ENCODE data around the gene G6PD.
"Not testable (repeated sequence)": the region's sequence is repeated elsewhere in the genome, so short reads cannot be mapped to it uniquely, and the experiment has no call there.

The G6PD gene

GRCh38 chrX:154506483-154507332 is 39.9 kb downstream of the G6PD start:
- H3K4me3 ChIP-seq (replicated peaks; ENCODE audit: low read depth, low read length), result no peak overlapping the region
- no peak for DNase-seq (ENCODE audit: extremely low read depth, low read depth)
- TF ChIP-seq CTCF (IDR thresholded peaks at IDR 0.05; ENCODE audit: low read depth, low read length, missing control alignments), result no peak

GRCh38 chrX:154505734-154506133 is 40.9 kb downstream of the G6PD start:
- TF ChIP-seq CTCF (IDR thresholded peaks at IDR 0.05; ENCODE audit: low read depth, low read length, missing control alignments), result no peak
- H3K4me3 ChIP-seq (replicated peaks; ENCODE audit: low read depth, low read length), result no peak overlapping the region
- DNase-seq (ENCODE audit: extremely low read depth, low read depth), result no peak

GRCh38 chrX:154502989-154503388 is 43.7 kb downstream of the G6PD start:
- DNase-seq (ENCODE audit: extremely low read depth, low read depth), result no peak
- TF ChIP-seq CTCF (IDR thresholded peaks at IDR 0.05; ENCODE audit: low read depth, low read length, missing control alignments), result no peak

GRCh38 chrX:154502098-154502497 is 44.5 kb downstream of the G6PD start:
- no peak overlapping the region for H3K4me3 ChIP-seq (replicated peaks; ENCODE audit: low read depth, low read length)
- TF ChIP-seq CTCF (IDR thresholded peaks at IDR 0.05; ENCODE audit: low read depth, low read length, missing control alignments), result no peak
- DNase-seq (ENCODE audit: extremely low read depth, low read depth), result no peak

More at GRCh38 chrX:154502989-154503388, 43.7 kb downstream of the G6PD start:
- no peak overlapping the region for H3K4me3 ChIP-seq (replicated peaks; ENCODE audit: low read depth, low read length)

- H3K4me3 ChIP-seq (replicated peaks; ENCODE audit: low read depth, low read length); DNase-seq (ENCODE audit: extremely low read depth, low read depth): not testable (repeated sequence)
Observed at GRCh38 chrX:154501423-154501822, 45.2 kb downstream of the G6PD start.

DNA sequence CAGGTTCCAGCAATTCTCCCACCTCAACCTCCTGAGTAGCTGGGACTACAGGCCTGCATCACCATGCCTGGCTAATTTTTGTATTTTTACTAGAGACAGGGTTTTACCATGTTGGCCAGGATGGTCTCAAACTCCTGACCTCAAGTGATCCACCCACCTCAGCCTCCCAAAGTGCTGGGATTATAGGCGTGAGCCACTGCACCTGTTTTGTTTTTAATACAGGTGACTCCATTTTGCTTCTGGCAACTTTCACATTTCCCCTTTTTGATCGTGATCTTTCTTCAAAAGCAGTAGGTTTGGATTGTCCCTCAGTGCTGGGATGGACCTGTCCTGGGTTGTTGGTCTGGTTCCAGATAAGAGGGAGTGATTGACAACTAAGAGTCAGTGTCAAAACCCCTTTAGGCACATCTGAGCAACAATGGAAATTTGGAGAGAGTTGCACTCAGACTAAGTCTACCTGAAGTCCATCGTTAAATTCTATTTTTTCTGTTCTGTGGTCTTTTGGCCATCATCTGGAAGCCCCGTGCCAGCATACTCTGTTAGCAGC is 50.0 kb downstream of the G6PD start:
- not testable (repeated sequence) for DNase-seq (ENCODE audit: extremely low read depth, low read depth); H3K4me3 ChIP-seq (replicated peaks; ENCODE audit: low read depth, low read length)

- no peak for DNase-seq (ENCODE audit: extremely low read depth, low read depth)
Observed at GRCh38 chrX:154495472-154495922, 51.1 kb downstream of the G6PD start.

More at GRCh38 chrX:154495472-154495922, 51.1 kb downstream of the G6PD start:
- H3K4me3 ChIP-seq (replicated peaks; ENCODE audit: low read depth, low read length), result no peak overlapping the region
- no peak for TF ChIP-seq CTCF (IDR thresholded peaks at IDR 0.05; ENCODE audit: low read depth, low read length, missing control alignments)

Measured in HFF-Myc (cell line).